Activated CD8-positive, alpha-beta memory T cell treated with anti-CD3 and anti-CD28 coated beads, Interleukin-2, amount 50 U/mL, for 4 hours (primary cell): ENCODE data around the gene SPEN.
"Not testable (repeated sequence)": the region's sequence is repeated elsewhere in the genome, so short reads cannot be mapped to it uniquely, and the experiment has no call there.

ENCODE experiments used
- DNase-seq: peaks from one replicate; pipeline ENCODE4 v3.0.0-alpha.2; 2020

SPEN gene

GRCh38 chr1:15847100-15847892 is at the start of gene SPEN:
Gene SPEN, plus strand, starts transcription at chr1:15847707. Its CDS starts 361 bp downstream, at chr1:15848068.
- DNase-seq: peak; percentile 98

- no peak for DNase-seq
Observed at GRCh38 chr1:15799004-15799867, 48.3 kb upstream of the SPEN start.

GRCh38 chr1:15799928-15800835 is 47.3 kb upstream of the SPEN start:
- DNase-seq: no peak

GRCh38 chr1:15802234-15802965 is 45.1 kb upstream of the SPEN start:
- DNase-seq: no peak

- no peak for DNase-seq
Observed at GRCh38 chr1:15803380-15803779, 44.1 kb upstream of the SPEN start.

GRCh38 chr1:15804060-15804459 is 43.4 kb upstream of the SPEN start:
- no peak for DNase-seq

- no peak for DNase-seq
Observed at GRCh38 chr1:15807121-15807520, 40.4 kb upstream of the SPEN start.

GRCh38 chr1:15807549-15807948 is 40.0 kb upstream of the SPEN start, which contains the start of gene UQCRHL:
Gene UQCRHL, minus strand, starts transcription at chr1:15807649. Its CDS starts 0 bp downstream, at chr1:15807649.
- DNase-seq: not testable (repeated sequence)

- DNase-seq: no peak
Observed at GRCh38 chr1:15808955-15809354, 38.6 kb upstream of the SPEN start.

GRCh38 chr1:15810073-15810472 is 37.4 kb upstream of the SPEN start:
- no peak for DNase-seq

- no peak for DNase-seq
Observed at GRCh38 chr1:15816674-15817073, 30.8 kb upstream of the SPEN start.

GRCh38 chr1:15820478-15820877 is 27.0 kb upstream of the SPEN start:
- no peak for DNase-seq

GRCh38 chr1:15825800-15826199 is 21.7 kb upstream of the SPEN start:
- DNase-seq: no peak

GRCh38 chr1:15826810-15827507 is 20.5 kb upstream of the SPEN start:
- DNase-seq: no peak

- not testable (repeated sequence) for DNase-seq
Observed at GRCh38 chr1:15827567-15827966, 19.9 kb upstream of the SPEN start.

GRCh38 chr1:15828931-15829330 is 18.6 kb upstream of the SPEN start:
- not testable (repeated sequence) for DNase-seq

- no peak for DNase-seq
Observed at GRCh38 chr1:15830258-15830657, 17.2 kb upstream of the SPEN start.

- DNase-seq: peak; percentile 41
Observed at GRCh38 chr1:15833069-15833679, 14.3 kb upstream of the SPEN start.

- DNase-seq: no peak
Observed at GRCh38 chr1:15833842-15834405, 13.6 kb upstream of the SPEN start.

GRCh38 chr1:15834406-15835204 is 12.9 kb upstream of the SPEN start:
- DNase-seq: peak; percentile 86
